ENCODE measurements around the gene CTIF. TPM values are rescaled to one million over a fixed set of nuclear protein-coding genes. Genes with fewer than 3 reads are reported as not detected.

CTIF gene
- total and polyA plus RNA-seq, 10 donors, result 5.2 to 39.2 (median 18.5) TPM

- Histone ChIP-seq H3K36me3 (peaks cover 0 to 31% (median 0%) of the 10 kb centered on the region in 6 donors), H3K4me3 (no peak overlapping the region), H3K27ac (no peak overlapping the region), H3K9me3 (no peaks in the 10 kb centered on the region), H3K27me3 (replicated peaks in 1 of 7) (no peaks in the 10 kb centered on the region), H3K4me1 (no peaks in the 10 kb centered on the region)
- no peak for TF ChIP-seq POLR2AphosphoS5 (IDR thresholded peaks at IDR 0.05)
- TF ChIP-seq CTCF (IDR thresholded peaks at IDR 0.05 in 8 of 11, conservative IDR thresholded peaks at IDR 0.05 in 3 of 11), result no peak
- TF ChIP-seq POLR2A (IDR thresholded peaks at IDR 0.05), result no peak
- 83 to 95% (median 90%) methylated on average over 4 of the region's 4 CpGs for WGBS, 5 donors
- DNase-seq, result no peak
- intact Hi-C loops (cut with DNase I; ENCODE audit: low total_unique reads), result no loop called here
Measured at GRCh38 chr18:48641981-48642380, 103.2 kb downstream of the CTIF start.

GRCh38 chr18:48642503-48642902 is 103.7 kb downstream of the CTIF start:
- 89 to 100% (median 94%) methylated on average over 1 of the region's 1 CpG for WGBS, 5 donors
- Histone ChIP-seq H3K9me3 (no peaks in the 10 kb centered on the region), H3K4me3 (no peak overlapping the region), H3K36me3 (peaks cover 0 to 26% (median 0%) of the 10 kb centered on the region in 6 donors), H3K27me3 (replicated peaks in 1 of 7) (no peaks in the 10 kb centered on the region), H3K27ac (no peak overlapping the region), H3K4me1 (no peaks in the 10 kb centered on the region)
- intact Hi-C loops (cut with DNase I; ENCODE audit: low total_unique reads), result no loop called here
- DNase-seq, result no peak
- TF ChIP-seq POLR2AphosphoS5 (IDR thresholded peaks at IDR 0.05) (no peak), CTCF (IDR thresholded peaks at IDR 0.05 in 8 of 11, conservative IDR thresholded peaks at IDR 0.05 in 3 of 11) (no peak), POLR2A (IDR thresholded peaks at IDR 0.05) (no peak)

- intact Hi-C loops (cut with DNase I; ENCODE audit: low total_unique reads), result no loop called here
- TF ChIP-seq POLR2A (IDR thresholded peaks at IDR 0.05) (no peak), POLR2AphosphoS5 (IDR thresholded peaks at IDR 0.05) (no peak), CTCF (IDR thresholded peaks at IDR 0.05 in 8 of 11, conservative IDR thresholded peaks at IDR 0.05 in 3 of 11) (no peak)
- Histone ChIP-seq H3K36me3 (peaks cover 0 to 21% (median 0%) of the 10 kb centered on the region in 6 donors), H3K9me3 (no peaks in the 10 kb centered on the region), H3K4me3 (no peak overlapping the region), H3K27ac (no peak overlapping the region), H3K4me1 (no peaks in the 10 kb centered on the region), H3K27me3 (replicated peaks in 1 of 7) (no peaks in the 10 kb centered on the region)
- 74 to 95% (median 88%) methylated on average over 1 of the region's 1 CpG for WGBS, 5 donors
- DNase-seq, result no peak
Measured at GRCh38 chr18:48643262-48643661, 104.4 kb downstream of the CTIF start.

- no peak overlapping the region for H3K27ac ChIP-seq
- H3K36me3 ChIP-seq, result peaks cover 0 to 17% (median 0%) of the 10 kb centered on the region in 6 donors
- intact Hi-C loops (cut with DNase I; ENCODE audit: low total_unique reads), result no loop called here
- no peaks in the 10 kb centered on the region for H3K27me3 ChIP-seq (replicated peaks in 1 of 7)
- DNase-seq, result no peak
- H3K4me1 ChIP-seq, result no peaks in the 10 kb centered on the region
- 92 to 98% (median 95%) methylated on average over 5 of the region's 5 CpGs for WGBS, 5 donors
- no peak for TF ChIP-seq CTCF (IDR thresholded peaks at IDR 0.05 in 8 of 11, conservative IDR thresholded peaks at IDR 0.05 in 3 of 11)
- no peak for TF ChIP-seq POLR2A (IDR thresholded peaks at IDR 0.05)
- TF ChIP-seq POLR2AphosphoS5 (IDR thresholded peaks at IDR 0.05), result no peak
- H3K9me3 ChIP-seq, result no peaks in the 10 kb centered on the region
- no peak overlapping the region for H3K4me3 ChIP-seq
Measured at GRCh38 chr18:48644029-48644428, 105.2 kb downstream of the CTIF start.
